HG03520 (cell line): ENCODE measurements around the gene PAAF1.

ENCODE experiments used
- ATAC-seq: cut with Tn5 transposase; IDR thresholded peaks from one replicate; pipeline ENCODE4 v1.9.1; 2021; ENCODE audit warnings: mild to moderate bottlenecking, moderate library complexity; ENCODE audit not compliant: unreplicated experiment

PAAF1 gene

GRCh38 chr11:73942010-73942409 is 65.2 kb downstream of the PAAF1 start:
- no peak for ATAC-seq

- no peak for ATAC-seq
Measured at GRCh38 chr11:73944085-73944484, 67.3 kb downstream of the PAAF1 start.

GRCh38 chr11:73944901-73945300 is 68.1 kb downstream of the PAAF1 start:
- ATAC-seq: no peak

- no peak for ATAC-seq
Measured at GRCh38 chr11:73945396-73945795, 68.6 kb downstream of the PAAF1 start.

GRCh38 chr11:73946798-73947458 is 70.1 kb downstream of the PAAF1 start:
- no peak for ATAC-seq

- no peak for ATAC-seq
Measured at GRCh38 chr11:73949246-73949645, 72.4 kb downstream of the PAAF1 start.

- ATAC-seq: no peak
Measured at GRCh38 chr11:73949912-73950311, 73.1 kb downstream of the PAAF1 start.

- ATAC-seq: peak; percentile 85
Measured at GRCh38 chr11:73950869-73951710, 74.3 kb downstream of the PAAF1 start, which contains the start of gene DNAJB13. TSS of gene DNAJB13 (plus strand) at chr11:73951026. CDS start at chr11:73951070, 44 bp downstream.

- no peak for ATAC-seq
Measured at GRCh38 chr11:73951797-73952196, 75.0 kb downstream of the PAAF1 start.

- no peak for ATAC-seq
Measured at GRCh38 chr11:73956876-73957653, 80.3 kb downstream of the PAAF1 start.

GRCh38 chr11:73957654-73958361 is 81.0 kb downstream of the PAAF1 start:
- no peak for ATAC-seq

- ATAC-seq: no peak
Measured at GRCh38 chr11:73958521-73959141, 81.8 kb downstream of the PAAF1 start.

- no peak for ATAC-seq
Measured at GRCh38 chr11:73961321-73961720, 84.5 kb downstream of the PAAF1 start.

- no peak for ATAC-seq
Measured at GRCh38 chr11:73962101-73962705, 85.4 kb downstream of the PAAF1 start.

- ATAC-seq: no peak
Measured at GRCh38 chr11:73963861-73964260, 87.1 kb downstream of the PAAF1 start.

GRCh38 chr11:73965076-73965763 is 88.4 kb downstream of the PAAF1 start:
- ATAC-seq: no peak

GRCh38 chr11:73965764-73966121 is 88.9 kb downstream of the PAAF1 start:
- ATAC-seq: no peak

GRCh38 chr11:73968356-73968966 is 91.7 kb downstream of the PAAF1 start:
- no peak for ATAC-seq

GRCh38 chr11:73969091-73969490 is 92.3 kb downstream of the PAAF1 start:
- ATAC-seq: no peak
